SK-N-SH treated with all-trans-retinoic acid at 6 μM for 48 hours (cell line): ENCODE results near the gene PTF1A.

Source experiments
- CSRNP3 ChIP-seq: fragments of 250-450 bp; sonication (Bioruptor Pico); IDR thresholded peaks from 2 replicates; pipeline ENCODE4 v1.5.1; 2021; ENCODE audit warnings: mild to moderate bottlenecking, moderate library complexity
- ESRRG ChIP-seq: fragments of 250-450 bp; sonication (Bioruptor Pico); IDR thresholded peaks from 2 replicates; pipeline ENCODE4 v1.6.1; 2021; ENCODE audit warnings: mild to moderate bottlenecking
- GLIS3 ChIP-seq: fragments of 250-450 bp; sonication (Bioruptor Pico); IDR thresholded peaks from 2 replicates; pipeline ENCODE4 v1.5.0; 2020; ENCODE audit warnings: mild to moderate bottlenecking, moderate library complexity
- ISL1 ChIP-seq: fragments of 250-450 bp; sonication (Bioruptor Pico); IDR thresholded peaks from 2 replicates; pipeline ENCODE4 v2.1.2; 2022; ENCODE audit warnings: mild to moderate bottlenecking, moderate library complexity
- OSR1 ChIP-seq: fragments of 250-450 bp; sonication (Bioruptor Pico); IDR thresholded peaks from 2 replicates; pipeline ENCODE4 v1.8.0; 2022; ENCODE audit warnings: moderate library complexity, mild to moderate bottlenecking, inconsistent platforms
- SNAI2 ChIP-seq: fragments of 250-450 bp; sonication (Bioruptor Pico); IDR thresholded peaks from 2 replicates; pipeline ENCODE4 v1.5.0; 2020; ENCODE audit warnings: mild to moderate bottlenecking, moderate library complexity
- ZC3H10 ChIP-seq: fragments of 250-450 bp; sonication (Bioruptor Pico); IDR thresholded peaks from 2 replicates; pipeline ENCODE4 v1.5.1; 2021; ENCODE audit warnings: mild to moderate bottlenecking, moderate library complexity
- ZFP3 ChIP-seq: fragments of 250-450 bp; sonication (Bioruptor Pico); IDR thresholded peaks from 2 replicates; pipeline ENCODE4 v1.5.0; 2020; ENCODE audit warnings: mild to moderate bottlenecking, moderate library complexity
- ZNF8 ChIP-seq: fragments of 450-650 bp; formaldehyde crosslinking; IDR thresholded peaks from 2 replicates; pipeline ENCODE4 v1.5.0; 2020; ENCODE audit warnings: mild to moderate bottlenecking, moderate library complexity
- TF ChIP-seq, protein P1 (sequence below): fragments of 250-450 bp; sonication (Bioruptor Pico); IDR thresholded peaks from 2 replicates; pipeline ENCODE4 v1.5.0; 2020; ENCODE audit warnings: mild to moderate bottlenecking, moderate library complexity

DNA sequence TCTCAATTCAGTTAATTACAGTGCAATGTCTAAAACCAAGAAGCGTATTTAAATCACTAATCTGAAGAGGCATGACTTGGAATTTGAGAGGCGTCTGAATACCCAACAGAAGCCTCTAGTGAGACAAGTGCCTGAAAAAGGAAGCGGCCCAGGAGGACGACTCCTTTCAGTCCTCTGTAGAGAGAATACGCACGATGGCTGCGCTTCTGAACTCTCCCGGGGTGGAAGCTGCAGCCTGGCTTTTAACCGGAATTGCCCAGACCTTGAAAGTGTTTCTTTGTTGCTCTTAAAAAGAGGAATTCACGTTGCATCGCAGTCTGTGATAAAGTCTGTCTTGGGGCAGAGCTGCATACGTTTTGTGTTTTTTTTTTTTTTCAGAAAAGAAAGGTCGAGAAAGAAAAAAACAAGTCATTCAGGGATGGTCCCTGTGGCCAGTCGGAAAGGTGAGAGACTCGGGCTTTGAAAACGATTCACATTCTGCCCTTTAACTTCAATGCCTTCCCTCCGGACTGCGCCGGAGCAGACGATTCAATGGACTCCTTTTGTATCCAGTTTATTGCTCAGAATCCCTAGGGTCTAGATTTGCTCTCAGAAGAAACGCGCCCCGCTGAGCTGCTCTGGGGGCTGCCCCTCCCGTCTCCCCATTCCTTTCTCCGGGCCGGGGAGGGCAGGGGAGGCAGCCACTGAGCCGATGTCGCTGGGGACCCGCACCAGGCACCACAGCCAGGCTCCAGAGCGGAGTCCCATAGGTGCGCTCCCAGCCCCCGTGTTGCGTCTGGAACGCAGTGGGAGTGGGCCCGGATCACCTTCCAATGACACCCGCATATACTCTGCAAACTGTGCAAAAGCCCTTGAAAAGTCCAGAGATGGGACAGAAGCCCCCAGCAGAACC lies 994 bp upstream of the PTF1A start:
- TF ChIP-seq ZFP3 (CRISPR knock-in tag) (no peak), ZNF8 (no peak), ISL1 (CRISPR knock-in tag) (no peak), ZC3H10 (no peak), ESRRG (no peak), CSRNP3 (CRISPR knock-in tag) (no peak), GLIS3 (CRISPR knock-in tag) (no peak), OSR1 (CRISPR knock-in tag) (no peak), SNAI2 (no peak)
- TF ChIP-seq, protein P1, sequence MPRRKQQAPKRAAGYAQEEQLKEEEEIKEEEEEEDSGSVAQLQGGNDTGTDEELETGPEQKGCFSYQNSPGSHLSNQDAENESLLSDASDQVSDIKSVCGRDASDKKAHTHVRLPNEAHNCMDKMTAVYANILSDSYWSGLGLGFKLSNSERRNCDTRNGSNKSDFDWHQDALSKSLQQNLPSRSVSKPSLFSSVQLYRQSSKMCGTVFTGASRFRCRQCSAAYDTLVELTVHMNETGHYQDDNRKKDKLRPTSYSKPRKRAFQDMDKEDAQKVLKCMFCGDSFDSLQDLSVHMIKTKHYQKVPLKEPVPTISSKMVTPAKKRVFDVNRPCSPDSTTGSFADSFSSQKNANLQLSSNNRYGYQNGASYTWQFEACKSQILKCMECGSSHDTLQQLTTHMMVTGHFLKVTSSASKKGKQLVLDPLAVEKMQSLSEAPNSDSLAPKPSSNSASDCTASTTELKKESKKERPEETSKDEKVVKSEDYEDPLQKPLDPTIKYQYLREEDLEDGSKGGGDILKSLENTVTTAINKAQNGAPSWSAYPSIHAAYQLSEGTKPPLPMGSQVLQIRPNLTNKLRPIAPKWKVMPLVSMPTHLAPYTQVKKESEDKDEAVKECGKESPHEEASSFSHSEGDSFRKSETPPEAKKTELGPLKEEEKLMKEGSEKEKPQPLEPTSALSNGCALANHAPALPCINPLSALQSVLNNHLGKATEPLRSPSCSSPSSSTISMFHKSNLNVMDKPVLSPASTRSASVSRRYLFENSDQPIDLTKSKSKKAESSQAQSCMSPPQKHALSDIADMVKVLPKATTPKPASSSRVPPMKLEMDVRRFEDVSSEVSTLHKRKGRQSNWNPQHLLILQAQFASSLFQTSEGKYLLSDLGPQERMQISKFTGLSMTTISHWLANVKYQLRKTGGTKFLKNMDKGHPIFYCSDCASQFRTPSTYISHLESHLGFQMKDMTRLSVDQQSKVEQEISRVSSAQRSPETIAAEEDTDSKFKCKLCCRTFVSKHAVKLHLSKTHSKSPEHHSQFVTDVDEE (CRISPR knock-in tag) = no peak
